ENCODE data around the gene TNFAIP1. TPM values are rescaled to one million over a fixed set of nuclear protein-coding genes. Genes with fewer than 3 reads are reported as not detected.

The TNFAIP1 gene
- total and polyA plus RNA-seq, 2 of the 4 experiments (the other 2 are of a cell fraction): 49.1 to 62.9 TPM

- H4K91ac ChIP-seq (ENCODE audit: insufficient read depth, low read depth, low read length): no peak overlapping the region
- peaks cover 2% of the 10 kb centered on the region; the same call in 1 of the 2 replicates for H3K4me1 ChIP-seq (ENCODE audit: control insufficient read depth, insufficient read depth, low read length)
- H3K4me2 ChIP-seq (ENCODE audit: low read depth, low read length): no peak overlapping the region
- H3K4ac ChIP-seq (ENCODE audit: low read depth, low read length): no peak overlapping the region
- DNase-seq: no peak
- H3K14ac ChIP-seq (replicated peaks; ENCODE audit: low read depth, low read length): no peak overlapping the region
- no peak overlapping the region for H2AFZ ChIP-seq (replicated peaks; ENCODE audit: low read length, poor library complexity)
- no peak overlapping the region for H4K8ac ChIP-seq (ENCODE audit: low read depth in 2 of 2, low read length in 2 of 2)
- ChIA-PET CTCF (no interaction called here), POLR2A (ENCODE audit: unreplicated experiment) (no interaction called here)
- H2BK5ac ChIP-seq (ENCODE audit: low read depth, low read length, poor library complexity, severe bottlenecking): no peak overlapping the region
- no peak overlapping the region for H3K56ac ChIP-seq (ENCODE audit: extremely low read depth, insufficient read depth, low read length)
- no peaks in the 10 kb centered on the region for H3K27me3 ChIP-seq (ENCODE audit: control insufficient read depth, insufficient read depth, low read length)
- H3K9ac ChIP-seq (ENCODE audit: low read depth, low read length): no peak overlapping the region
- dilution Hi-C loops (cut with HindIII; ENCODE audit: low sequenced_read_pairs, unreplicated experiment): no loop called here
- H2BK120ac ChIP-seq (ENCODE audit: low read depth, low read length): no peak overlapping the region
- H3K27ac ChIP-seq (ENCODE audit: insufficient read depth, low read length): no peak overlapping the region
- BruUV-seq (replicated peaks): no TSS peak
- H3K9me1 ChIP-seq (ENCODE audit: insufficient read depth, low read length): peaks cover 3% of the 10 kb centered on the region; the same call in 1 of the 2 replicates
- in situ Hi-C loops (cut with MboI; ENCODE audit: low sequenced_read_pairs): no loop called here
- no peak overlapping the region for H2AK5ac ChIP-seq (ENCODE audit: low read depth, low read length)
- TF ChIP-seq RCOR1 (IDR thresholded peaks at IDR 0.05; ENCODE audit: insufficient replicate concordance, low read length) (no peak), MXI1 (IDR thresholded peaks at IDR 0.05; ENCODE audit: borderline replicate concordance, low read depth, low read length) (no peak), RFX5 (IDR thresholded peaks at IDR 0.05; ENCODE audit: low read depth, low read length) (no peak), SMC3 (IDR thresholded peaks at IDR 0.05; ENCODE audit: low read depth, low read length) (no peak), CHD1 (IDR thresholded peaks at IDR 0.05; ENCODE audit: low read depth, low read length) (no peak), RAD21 (IDR thresholded peaks at IDR 0.05; ENCODE audit: low read length) (no peak), BHLHE40 (IDR thresholded peaks at IDR 0.05; ENCODE audit: low read depth, low read length) (no peak)
- TF ChIP-seq, protein P1, sequence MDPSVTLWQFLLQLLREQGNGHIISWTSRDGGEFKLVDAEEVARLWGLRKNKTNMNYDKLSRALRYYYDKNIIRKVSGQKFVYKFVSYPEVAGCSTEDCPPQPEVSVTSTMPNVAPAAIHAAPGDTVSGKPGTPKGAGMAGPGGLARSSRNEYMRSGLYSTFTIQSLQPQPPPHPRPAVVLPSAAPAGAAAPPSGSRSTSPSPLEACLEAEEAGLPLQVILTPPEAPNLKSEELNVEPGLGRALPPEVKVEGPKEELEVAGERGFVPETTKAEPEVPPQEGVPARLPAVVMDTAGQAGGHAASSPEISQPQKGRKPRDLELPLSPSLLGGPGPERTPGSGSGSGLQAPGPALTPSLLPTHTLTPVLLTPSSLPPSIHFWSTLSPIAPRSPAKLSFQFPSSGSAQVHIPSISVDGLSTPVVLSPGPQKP (IDR thresholded peaks at IDR 0.05; ENCODE audit: borderline replicate concordance, low read depth, low read length): no peak
- TF ChIP-seq, protein P2, sequence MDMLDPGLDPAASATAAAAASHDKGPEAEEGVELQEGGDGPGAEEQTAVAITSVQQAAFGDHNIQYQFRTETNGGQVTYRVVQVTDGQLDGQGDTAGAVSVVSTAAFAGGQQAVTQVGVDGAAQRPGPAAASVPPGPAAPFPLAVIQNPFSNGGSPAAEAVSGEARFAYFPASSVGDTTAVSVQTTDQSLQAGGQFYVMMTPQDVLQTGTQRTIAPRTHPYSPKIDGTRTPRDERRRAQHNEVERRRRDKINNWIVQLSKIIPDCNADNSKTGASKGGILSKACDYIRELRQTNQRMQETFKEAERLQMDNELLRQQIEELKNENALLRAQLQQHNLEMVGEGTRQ (IDR thresholded peaks at IDR 0.05; ENCODE audit: low read depth, low read length): no peak
- TF ChIP-seq, protein P3, sequence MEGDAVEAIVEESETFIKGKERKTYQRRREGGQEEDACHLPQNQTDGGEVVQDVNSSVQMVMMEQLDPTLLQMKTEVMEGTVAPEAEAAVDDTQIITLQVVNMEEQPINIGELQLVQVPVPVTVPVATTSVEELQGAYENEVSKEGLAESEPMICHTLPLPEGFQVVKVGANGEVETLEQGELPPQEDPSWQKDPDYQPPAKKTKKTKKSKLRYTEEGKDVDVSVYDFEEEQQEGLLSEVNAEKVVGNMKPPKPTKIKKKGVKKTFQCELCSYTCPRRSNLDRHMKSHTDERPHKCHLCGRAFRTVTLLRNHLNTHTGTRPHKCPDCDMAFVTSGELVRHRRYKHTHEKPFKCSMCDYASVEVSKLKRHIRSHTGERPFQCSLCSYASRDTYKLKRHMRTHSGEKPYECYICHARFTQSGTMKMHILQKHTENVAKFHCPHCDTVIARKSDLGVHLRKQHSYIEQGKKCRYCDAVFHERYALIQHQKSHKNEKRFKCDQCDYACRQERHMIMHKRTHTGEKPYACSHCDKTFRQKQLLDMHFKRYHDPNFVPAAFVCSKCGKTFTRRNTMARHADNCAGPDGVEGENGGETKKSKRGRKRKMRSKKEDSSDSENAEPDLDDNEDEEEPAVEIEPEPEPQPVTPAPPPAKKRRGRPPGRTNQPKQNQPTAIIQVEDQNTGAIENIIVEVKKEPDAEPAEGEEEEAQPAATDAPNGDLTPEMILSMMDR (conservative IDR thresholded peaks at IDR 0.05; ENCODE audit: low read depth, low read length): no peak
- no peak overlapping the region for H4K5ac ChIP-seq (ENCODE audit: low read depth, low read length)
- H2AK9ac ChIP-seq (replicated peaks; ENCODE audit: low read depth, low read length, poor library complexity): no peak overlapping the region
- no peak overlapping the region for H2BK15ac ChIP-seq (ENCODE audit: low read depth, low read length)
- intact Hi-C loops (cut with micrococcal nuclease): no loop called here
- H3K36me3 ChIP-seq (ENCODE audit: control insufficient read depth, insufficient read depth, low read length): peaks cover 43% of the 10 kb centered on the region
- no peak overlapping the region for H3K23ac ChIP-seq (ENCODE audit: low read depth, low read length)
- no peaks in the 10 kb centered on the region for H3K9me3 ChIP-seq (ENCODE audit: control insufficient read depth, insufficient read depth, low read length)
- H3K79me1 ChIP-seq (ENCODE audit: low read depth in 1 of 2, low read length in 2 of 2): peaks cover 0 to 7% of the 10 kb centered on the region in 2 experiments; a peak in 1 of 4 replicates
- no peak overlapping the region for H3K18ac ChIP-seq (ENCODE audit: low read depth, low read length)
- no peak overlapping the region for H3K4me3 ChIP-seq (ENCODE audit: insufficient read depth, low read depth, low read length)
- peak; percentile 76 for ATAC-seq (ENCODE audit: low read depth)
- H2BK20ac ChIP-seq (ENCODE audit: low read depth, low read length): no peak overlapping the region
- H4K20me1 ChIP-seq (ENCODE audit: insufficient read depth, low read length): peaks cover 13% of the 10 kb centered on the region
Observed at GRCh38 chr17:28386391-28386790, 50.8 kb downstream of the TNFAIP1 start.

Measured in IMR-90 (cell line).